Panc1 (cell line): ENCODE measurements around the gene INTS11. TPM values are rescaled to one million over a fixed set of nuclear protein-coding genes. Genes with fewer than 3 reads are reported as not detected.

ENCODE experiments used
- ATAC-seq: fragments of 200-7000 bp; cut with Tn5 transposase; 2 replicates; pipeline ENCODE4 v1.9.1; 2020; ENCODE audit warnings: mild to moderate bottlenecking, moderate library complexity
- BruUV-seq: library from RNA; stranded (reverse); fragments of 400-500 nt; replicated peaks from 2 replicates; lab custom pipeline; 2021; lab: Mats Ljungman, UMichigan
- CTCF ChIA-PET: fragments of 300-600 bp; sonication (Branson Sonifier 250); formaldehyde crosslinking; loops from one replicate; lab custom pipeline; 2022; ENCODE audit warnings: antibody characterized with exemption; lab: Charles Lee
- POLR2A ChIA-PET: fragments of 300-600 bp; sonication (Branson Sonifier 250); formaldehyde crosslinking; loops from one replicate; lab custom pipeline; 2022; ENCODE audit warnings: antibody characterized with exemption; lab: Charles Lee
- DNase-seq: peaks from one replicate; pipeline ENCODE4 v3.0.0-alpha.2; 2010; ENCODE audit warnings: low read depth, low spot score
- H3K27ac ChIP-seq: 2 replicates; pipeline ENCODE4 v1.5.1; 2011; ENCODE audit warnings: mild to moderate bottlenecking, low read length, inconsistent platforms
- H3K27me3 ChIP-seq: fragments of 200-500 bp; sonication (Bioruptor generic); 2 replicates; pipeline ENCODE4 v1.6.0; 2014; ENCODE audit warnings: low read length, inconsistent platforms; ENCODE audit not compliant: control insufficient read depth, insufficient read depth
- H3K36me3 ChIP-seq: fragments of 200-500 bp; sonication (Bioruptor generic); 2 replicates; pipeline ENCODE4 v1.5.1; 2014; ENCODE audit warnings: inconsistent platforms, mild to moderate bottlenecking, low read length, moderate library complexity; ENCODE audit not compliant: control insufficient read depth, insufficient read depth
- H3K4me1 ChIP-seq: 2 replicates; pipeline ENCODE4 v1.5.1; 2011; ENCODE audit warnings: inconsistent platforms, mild to moderate bottlenecking, low read length, moderate library complexity; ENCODE audit not compliant: control insufficient read depth, insufficient read depth
- H3K4me3 ChIP-seq, 2 experiments: 2 replicates each; pipeline ENCODE4 v1.5.1; 2011 to 2012; ENCODE audit warnings: low read depth in 2 of 2, low read length in 2 of 2, mild to moderate bottlenecking in 2 of 2, inconsistent platforms in 1 of 2, moderate library complexity in 1 of 2
- H3K9me3 ChIP-seq: fragments of 200-500 bp; sonication (Bioruptor generic); 2 replicates; pipeline ENCODE4 v1.5.1; 2014; ENCODE audit warnings: low read depth, mild to moderate bottlenecking, inconsistent platforms, low read length, moderate library complexity; ENCODE audit not compliant: control insufficient read depth, insufficient read depth
- POLR2AphosphoS5 ChIP-seq: IDR thresholded peaks from 2 replicates; pipeline ENCODE4 v1.6.1; 2012; ENCODE audit warnings: mild to moderate bottlenecking, low read depth, low read length, moderate library complexity
- SIN3A ChIP-seq: IDR thresholded peaks from 2 replicates; pipeline ENCODE4 v1.6.1; 2012; ENCODE audit warnings: low read depth, mild to moderate bottlenecking, low read length, moderate library complexity, borderline replicate concordance; ENCODE audit not compliant: insufficient read depth
- TCF7L2 ChIP-seq: IDR thresholded peaks from 2 replicates; pipeline ENCODE4 v1.6.1; 2011; ENCODE audit warnings: mild to moderate bottlenecking, low read depth, low read length, inconsistent platforms
- in situ Hi-C: cut with HindIII; loops from 2 replicates; pipeline ENCODE4 v1.10.0; 2016; ENCODE audit warnings: low sequenced_read_pairs, low pct_unique_long_range_greater_than_20kb
- intact Hi-C: fragments of 100-400 bp; cut with micrococcal nuclease; formaldehyde crosslinking; loops from one replicate; pipeline ENCODE4 v1.10.0; 2022; ENCODE audit not compliant: unreplicated experiment
- total RNA-seq: library from RNA; stranded (reverse); gene quantifications from one replicate; pipeline ENCODE4 v1.2.1, GENCODE V29; 2021; ENCODE audit not compliant: unreplicated experiment
- TF ChIP-seq, protein P1 (sequence below), 2 experiments: IDR thresholded peaks; 2 replicates each; pipeline ENCODE4 v1.6.1; 2011 to 2012; ENCODE audit warnings: low read depth in 2 of 2, control low read depth in 1 of 2, low read length in 1 of 2, mild to moderate bottlenecking in 1 of 2, moderate library complexity in 1 of 2; ENCODE audit not compliant: insufficient read depth in 1 of 2
- TF ChIP-seq, protein P2 (sequence below): fragments of 450-650 bp; IDR thresholded peaks from 2 replicates; pipeline ENCODE4 v1.5.1; 2017; ENCODE audit warnings: mild to moderate bottlenecking

Gene INTS11
- total RNA-seq, 1 experiment from 2014 or later: 114 TPM

DNA sequence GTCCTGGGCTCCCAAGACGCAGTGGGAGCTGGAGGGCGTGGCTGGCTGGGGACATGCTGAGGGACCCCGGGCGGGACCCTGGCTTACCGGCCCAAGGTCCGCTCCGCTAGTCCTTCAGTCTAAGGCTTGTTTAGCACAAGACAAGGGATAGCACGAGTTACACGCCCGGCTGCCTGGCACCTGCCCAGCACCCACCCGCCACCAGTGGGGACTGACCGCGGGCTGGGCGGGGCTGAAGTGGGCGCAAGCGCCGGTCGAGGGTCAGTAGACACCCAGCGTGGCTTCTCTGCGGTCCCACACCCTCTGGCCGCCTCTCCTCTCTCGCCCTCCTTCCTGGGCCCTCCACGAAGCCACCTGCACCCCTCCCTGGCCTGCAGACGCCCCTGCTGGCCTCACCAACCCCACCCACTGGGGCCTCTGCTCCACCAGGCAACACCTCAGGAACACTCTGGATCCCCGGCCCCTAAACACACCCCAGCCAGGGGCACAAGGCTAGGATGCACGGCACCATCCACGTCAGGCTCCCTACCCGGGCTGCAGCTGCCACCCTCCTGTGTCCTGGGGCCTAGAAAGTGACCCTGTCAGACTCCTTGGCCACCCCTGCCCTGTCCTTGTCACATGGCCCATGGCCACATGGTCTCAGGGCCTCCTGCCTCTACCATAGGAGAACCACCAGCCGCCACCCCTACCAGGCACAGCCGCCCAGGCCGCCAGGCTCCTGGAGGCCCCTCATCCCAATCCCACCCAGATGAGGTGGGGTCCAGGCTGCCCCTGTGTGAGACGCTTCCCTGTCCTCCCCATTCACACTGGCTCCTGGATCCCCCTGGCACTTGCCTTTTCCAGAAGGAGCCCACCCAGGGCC is 12.7 kb upstream of the INTS11 start:
- CTCF ChIA-PET: no interaction called here
- no TSS peak for BruUV-seq
- POLR2A ChIA-PET: no interaction called here

DNA sequence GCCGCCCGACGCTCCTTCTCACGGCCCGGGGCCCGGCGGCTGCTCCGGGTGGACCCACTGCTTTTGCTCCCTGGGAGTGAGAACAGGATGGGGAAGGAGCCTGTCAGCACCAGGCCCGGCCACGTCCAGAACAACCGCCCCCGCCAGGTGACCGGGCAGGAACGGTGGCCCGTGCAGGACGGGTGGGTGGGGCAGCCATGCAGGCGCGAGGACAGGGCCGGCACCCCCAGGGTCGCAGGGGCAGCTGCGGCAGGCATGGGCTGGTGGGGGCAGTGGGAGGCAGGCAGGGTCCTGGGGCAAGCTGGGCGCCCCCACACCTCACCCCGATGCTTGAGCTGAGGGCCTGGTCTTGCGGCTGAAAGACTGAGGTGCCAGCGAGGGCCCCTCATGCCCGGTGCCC is 12.0 kb upstream of the INTS11 start:
- no peaks in the 10 kb centered on the region for H3K9me3 ChIP-seq
- H3K27ac ChIP-seq: no peak overlapping the region
- DNase-seq: no peak
- H3K4me3 ChIP-seq: no peak overlapping the region
- H3K36me3 ChIP-seq: no peaks in the 10 kb centered on the region
- intact Hi-C loops: no loop called here
- BruUV-seq: no TSS peak
- CTCF ChIA-PET: no interaction called here
- POLR2A ChIA-PET: no interaction called here
- in situ Hi-C loops: no loop called here
- no peaks in the 10 kb centered on the region for H3K4me1 ChIP-seq
- ATAC-seq: no peak
- TF ChIP-seq, protein P1, sequence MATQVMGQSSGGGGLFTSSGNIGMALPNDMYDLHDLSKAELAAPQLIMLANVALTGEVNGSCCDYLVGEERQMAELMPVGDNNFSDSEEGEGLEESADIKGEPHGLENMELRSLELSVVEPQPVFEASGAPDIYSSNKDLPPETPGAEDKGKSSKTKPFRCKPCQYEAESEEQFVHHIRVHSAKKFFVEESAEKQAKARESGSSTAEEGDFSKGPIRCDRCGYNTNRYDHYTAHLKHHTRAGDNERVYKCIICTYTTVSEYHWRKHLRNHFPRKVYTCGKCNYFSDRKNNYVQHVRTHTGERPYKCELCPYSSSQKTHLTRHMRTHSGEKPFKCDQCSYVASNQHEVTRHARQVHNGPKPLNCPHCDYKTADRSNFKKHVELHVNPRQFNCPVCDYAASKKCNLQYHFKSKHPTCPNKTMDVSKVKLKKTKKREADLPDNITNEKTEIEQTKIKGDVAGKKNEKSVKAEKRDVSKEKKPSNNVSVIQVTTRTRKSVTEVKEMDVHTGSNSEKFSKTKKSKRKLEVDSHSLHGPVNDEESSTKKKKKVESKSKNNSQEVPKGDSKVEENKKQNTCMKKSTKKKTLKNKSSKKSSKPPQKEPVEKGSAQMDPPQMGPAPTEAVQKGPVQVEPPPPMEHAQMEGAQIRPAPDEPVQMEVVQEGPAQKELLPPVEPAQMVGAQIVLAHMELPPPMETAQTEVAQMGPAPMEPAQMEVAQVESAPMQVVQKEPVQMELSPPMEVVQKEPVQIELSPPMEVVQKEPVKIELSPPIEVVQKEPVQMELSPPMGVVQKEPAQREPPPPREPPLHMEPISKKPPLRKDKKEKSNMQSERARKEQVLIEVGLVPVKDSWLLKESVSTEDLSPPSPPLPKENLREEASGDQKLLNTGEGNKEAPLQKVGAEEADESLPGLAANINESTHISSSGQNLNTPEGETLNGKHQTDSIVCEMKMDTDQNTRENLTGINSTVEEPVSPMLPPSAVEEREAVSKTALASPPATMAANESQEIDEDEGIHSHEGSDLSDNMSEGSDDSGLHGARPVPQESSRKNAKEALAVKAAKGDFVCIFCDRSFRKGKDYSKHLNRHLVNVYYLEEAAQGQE (IDR thresholded peaks at IDR 0.05; ENCODE audit: insufficient read depth in 1 of 2, low read depth in 2 of 2, low read length in 1 of 2): no peak
- TF ChIP-seq SIN3A (no peak), TCF7L2 (no peak), POLR2AphosphoS5 (no peak)
- TF ChIP-seq, protein P2, sequence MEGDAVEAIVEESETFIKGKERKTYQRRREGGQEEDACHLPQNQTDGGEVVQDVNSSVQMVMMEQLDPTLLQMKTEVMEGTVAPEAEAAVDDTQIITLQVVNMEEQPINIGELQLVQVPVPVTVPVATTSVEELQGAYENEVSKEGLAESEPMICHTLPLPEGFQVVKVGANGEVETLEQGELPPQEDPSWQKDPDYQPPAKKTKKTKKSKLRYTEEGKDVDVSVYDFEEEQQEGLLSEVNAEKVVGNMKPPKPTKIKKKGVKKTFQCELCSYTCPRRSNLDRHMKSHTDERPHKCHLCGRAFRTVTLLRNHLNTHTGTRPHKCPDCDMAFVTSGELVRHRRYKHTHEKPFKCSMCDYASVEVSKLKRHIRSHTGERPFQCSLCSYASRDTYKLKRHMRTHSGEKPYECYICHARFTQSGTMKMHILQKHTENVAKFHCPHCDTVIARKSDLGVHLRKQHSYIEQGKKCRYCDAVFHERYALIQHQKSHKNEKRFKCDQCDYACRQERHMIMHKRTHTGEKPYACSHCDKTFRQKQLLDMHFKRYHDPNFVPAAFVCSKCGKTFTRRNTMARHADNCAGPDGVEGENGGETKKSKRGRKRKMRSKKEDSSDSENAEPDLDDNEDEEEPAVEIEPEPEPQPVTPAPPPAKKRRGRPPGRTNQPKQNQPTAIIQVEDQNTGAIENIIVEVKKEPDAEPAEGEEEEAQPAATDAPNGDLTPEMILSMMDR: no peak
- H3K27me3 ChIP-seq: no peaks in the 10 kb centered on the region

More for the DNA sequence above, 12.7 kb upstream of the INTS11 start:
- TF ChIP-seq POLR2AphosphoS5: no peak
- TF ChIP-seq, protein P2: no peak
- TF ChIP-seq SIN3A: no peak
- no peak for TF ChIP-seq TCF7L2
- TF ChIP-seq, protein P1 (IDR thresholded peaks at IDR 0.05; ENCODE audit: insufficient read depth in 1 of 2, low read depth in 2 of 2, low read length in 1 of 2): no peak
- Histone ChIP-seq H3K36me3 (no peaks in the 10 kb centered on the region), H3K9me3 (no peaks in the 10 kb centered on the region), H3K27ac (no peak overlapping the region), H3K4me3 (no peak overlapping the region), H3K27me3 (no peaks in the 10 kb centered on the region), H3K4me1 (no peaks in the 10 kb centered on the region)
- intact Hi-C loops: no loop called here
- DNase-seq (no peak), ATAC-seq (no peak)
- in situ Hi-C loops: no loop called here
